HepG2 (cell line): Measurements from ENCODE around the gene HSPB7. TPM values are rescaled to one million over a fixed set of nuclear protein-coding genes. Genes with fewer than 3 reads are reported as not detected.

Source experiments
- FOSL2 ChIP-seq: sonication (generic); formaldehyde crosslinking; IDR thresholded peaks from 2 replicates; pipeline ENCODE4 v1.4.0; 2020; ENCODE audit warnings: missing genetic modification reagents
- GFI1 ChIP-seq: sonication (generic); formaldehyde crosslinking; IDR thresholded peaks from 2 replicates; pipeline ENCODE4 v1.5.0; 2020; ENCODE audit warnings: missing genetic modification reagents, mild to moderate bottlenecking, borderline replicate concordance
- IRF2 ChIP-seq: IDR thresholded peaks from 2 replicates; pipeline ENCODE4 v1.6.1; 2018; ENCODE audit warnings: missing genetic modification reagents, missing compliant biosample characterization
- KDM5B ChIP-seq: sonication (generic); formaldehyde crosslinking; IDR thresholded peaks from 2 replicates; pipeline ENCODE4 v1.4.0; 2020; ENCODE audit warnings: missing genetic modification reagents, mild to moderate bottlenecking, borderline replicate concordance
- MAF1 ChIP-seq: sonication (generic); formaldehyde crosslinking; IDR thresholded peaks from 2 replicates; pipeline ENCODE4 v1.5.0; 2020; ENCODE audit warnings: missing genetic modification reagents, borderline replicate concordance
- POLR2G ChIP-seq: fragments of 200-400 bp; formaldehyde crosslinking; IDR thresholded peaks from 2 replicates; pipeline ENCODE4 v1.6.1; 2018; ENCODE audit warnings: mild to moderate bottlenecking, low read depth, low read length, moderate library complexity
- RAD51 ChIP-seq: fragments of 450-650 bp; IDR thresholded peaks from 2 replicates; pipeline ENCODE4 v1.6.1; 2016; ENCODE audit warnings: borderline replicate concordance
- RXRA ChIP-seq: sonication (generic); formaldehyde crosslinking; IDR thresholded peaks from 2 replicates; pipeline ENCODE4 v1.5.1; 2020; ENCODE audit warnings: missing genetic modification reagents
- ZKSCAN8 ChIP-seq: IDR thresholded peaks from 2 replicates; pipeline ENCODE4 v1.6.1; 2016; ENCODE audit warnings: borderline replicate concordance, missing genetic modification reagents, missing compliant biosample characterization
- ZNF230 ChIP-seq: sonication (generic); formaldehyde crosslinking; IDR thresholded peaks from 2 replicates; pipeline ENCODE4 v1.4.0; 2020; ENCODE audit warnings: mild to moderate bottlenecking, missing genetic modification reagents
- ZNF33A ChIP-seq: sonication (generic); formaldehyde crosslinking; IDR thresholded peaks from 2 replicates; pipeline ENCODE4 v1.5.1; 2020; ENCODE audit warnings: missing genetic modification reagents, mild to moderate bottlenecking, moderate library complexity, borderline replicate concordance
- ZNF703 ChIP-seq: sonication (generic); formaldehyde crosslinking; IDR thresholded peaks from 2 replicates; pipeline ENCODE4 v1.5.1; 2020; ENCODE audit warnings: missing genetic modification reagents, mild to moderate bottlenecking, moderate library complexity, borderline replicate concordance
- ZNF83 ChIP-seq: sonication (generic); formaldehyde crosslinking; IDR thresholded peaks from 2 replicates; pipeline ENCODE4 v1.4.0; 2020; ENCODE audit warnings: missing genetic modification reagents, mild to moderate bottlenecking, borderline replicate concordance
- polyA plus RNA-seq, 8 experiments: library from polyadenylated mRNA; depleted of rRNA in 3 of 8; stranded (reverse) in 7 of 8; unstranded in 1 of 8; fragments of >200 nt; fragmentation: Illumina TruSeq in 4 of 8; extraction: Trizol in 4 of 8; gene quantifications; 2 replicates each; pipeline versions ENCODE4 v1.2.1 to v1.2.3, GENCODE V29; 2011 to 2016; ENCODE audit warnings: low read depth in 4 of 8, missing spikeins in 1 of 8, mixed read lengths in 1 of 8; ENCODE audit not compliant: insufficient read depth in 1 of 8
- total RNA-seq, 5 experiments: library from RNA; depleted of rRNA; stranded (reverse); fragments of >200 nt; fragmentation: Illumina TruSeq; extraction: Trizol; gene quantifications; 2 replicates each; pipeline ENCODE4 v1.2.3, GENCODE V29; 2016; ENCODE audit warnings: low read depth in 1 of 5
- TF ChIP-seq, protein P1 (sequence below): sonication (generic); formaldehyde crosslinking; IDR thresholded peaks from 2 replicates; pipeline ENCODE4 v1.5.1; 2020; ENCODE audit warnings: mild to moderate bottlenecking, missing genetic modification reagents, moderate library complexity
- TF ChIP-seq, protein P2 (sequence below): sonication (generic); formaldehyde crosslinking; IDR thresholded peaks from 2 replicates; pipeline ENCODE4 v1.4.0; 2020; ENCODE audit warnings: missing genetic modification reagents
- TF ChIP-seq, protein P3 (sequence below): sonication (generic); formaldehyde crosslinking; IDR thresholded peaks from 2 replicates; pipeline ENCODE4 v1.8.0; 2022; ENCODE audit warnings: missing genetic modification reagents, mild to moderate bottlenecking, inconsistent platforms, borderline replicate concordance

The HSPB7 gene
- total and polyA plus RNA-seq, 2 of the 13 experiments (the other 11 are each of a cell fraction or from before 2014, with no cell fraction given), result 0.20 TPM; not detected in 1

- TF ChIP-seq KDM5B (CRISPR knock-in tag) (no peak), ZKSCAN8 (CRISPR knock-in tag) (no peak), ZNF33A (CRISPR knock-in tag) (no peak), GFI1 (no peak), RAD51 (no peak), POLR2G (no peak), RXRA (0 out of 2 replicates have a peak, but pooled peaks have one; percentile 12), IRF2 (CRISPR knock-in tag) (peak; percentile 51; the same call in 1 of the 2 replicates), FOSL2 (peak; percentile 27; the same call in 1 of the 2 replicates), ZNF703 (CRISPR knock-in tag) (no peak), MAF1 (no peak), ZNF83 (CRISPR knock-in tag) (no peak), ZNF230 (CRISPR knock-in tag) (no peak)
- TF ChIP-seq, protein P1, sequence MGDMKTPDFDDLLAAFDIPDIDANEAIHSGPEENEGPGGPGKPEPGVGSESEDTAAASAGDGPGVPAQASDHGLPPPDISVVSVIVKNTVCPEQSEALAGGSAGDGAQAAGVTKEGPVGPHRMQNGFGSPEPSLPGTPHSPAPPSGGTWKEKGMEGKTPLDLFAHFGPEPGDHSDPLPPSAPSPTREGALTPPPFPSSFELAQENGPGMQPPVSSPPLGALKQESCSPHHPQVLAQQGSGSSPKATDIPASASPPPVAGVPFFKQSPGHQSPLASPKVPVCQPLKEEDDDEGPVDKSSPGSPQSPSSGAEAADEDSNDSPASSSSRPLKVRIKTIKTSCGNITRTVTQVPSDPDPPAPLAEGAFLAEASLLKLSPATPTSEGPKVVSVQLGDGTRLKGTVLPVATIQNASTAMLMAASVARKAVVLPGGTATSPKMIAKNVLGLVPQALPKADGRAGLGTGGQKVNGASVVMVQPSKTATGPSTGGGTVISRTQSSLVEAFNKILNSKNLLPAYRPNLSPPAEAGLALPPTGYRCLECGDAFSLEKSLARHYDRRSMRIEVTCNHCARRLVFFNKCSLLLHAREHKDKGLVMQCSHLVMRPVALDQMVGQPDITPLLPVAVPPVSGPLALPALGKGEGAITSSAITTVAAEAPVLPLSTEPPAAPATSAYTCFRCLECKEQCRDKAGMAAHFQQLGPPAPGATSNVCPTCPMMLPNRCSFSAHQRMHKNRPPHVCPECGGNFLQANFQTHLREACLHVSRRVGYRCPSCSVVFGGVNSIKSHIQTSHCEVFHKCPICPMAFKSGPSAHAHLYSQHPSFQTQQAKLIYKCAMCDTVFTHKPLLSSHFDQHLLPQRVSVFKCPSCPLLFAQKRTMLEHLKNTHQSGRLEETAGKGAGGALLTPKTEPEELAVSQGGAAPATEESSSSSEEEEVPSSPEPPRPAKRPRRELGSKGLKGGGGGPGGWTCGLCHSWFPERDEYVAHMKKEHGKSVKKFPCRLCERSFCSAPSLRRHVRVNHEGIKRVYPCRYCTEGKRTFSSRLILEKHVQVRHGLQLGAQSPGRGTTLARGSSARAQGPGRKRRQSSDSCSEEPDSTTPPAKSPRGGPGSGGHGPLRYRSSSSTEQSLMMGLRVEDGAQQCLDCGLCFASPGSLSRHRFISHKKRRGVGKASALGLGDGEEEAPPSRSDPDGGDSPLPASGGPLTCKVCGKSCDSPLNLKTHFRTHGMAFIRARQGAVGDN (CRISPR knock-in tag), result peak; percentile 80
- TF ChIP-seq, protein P2, sequence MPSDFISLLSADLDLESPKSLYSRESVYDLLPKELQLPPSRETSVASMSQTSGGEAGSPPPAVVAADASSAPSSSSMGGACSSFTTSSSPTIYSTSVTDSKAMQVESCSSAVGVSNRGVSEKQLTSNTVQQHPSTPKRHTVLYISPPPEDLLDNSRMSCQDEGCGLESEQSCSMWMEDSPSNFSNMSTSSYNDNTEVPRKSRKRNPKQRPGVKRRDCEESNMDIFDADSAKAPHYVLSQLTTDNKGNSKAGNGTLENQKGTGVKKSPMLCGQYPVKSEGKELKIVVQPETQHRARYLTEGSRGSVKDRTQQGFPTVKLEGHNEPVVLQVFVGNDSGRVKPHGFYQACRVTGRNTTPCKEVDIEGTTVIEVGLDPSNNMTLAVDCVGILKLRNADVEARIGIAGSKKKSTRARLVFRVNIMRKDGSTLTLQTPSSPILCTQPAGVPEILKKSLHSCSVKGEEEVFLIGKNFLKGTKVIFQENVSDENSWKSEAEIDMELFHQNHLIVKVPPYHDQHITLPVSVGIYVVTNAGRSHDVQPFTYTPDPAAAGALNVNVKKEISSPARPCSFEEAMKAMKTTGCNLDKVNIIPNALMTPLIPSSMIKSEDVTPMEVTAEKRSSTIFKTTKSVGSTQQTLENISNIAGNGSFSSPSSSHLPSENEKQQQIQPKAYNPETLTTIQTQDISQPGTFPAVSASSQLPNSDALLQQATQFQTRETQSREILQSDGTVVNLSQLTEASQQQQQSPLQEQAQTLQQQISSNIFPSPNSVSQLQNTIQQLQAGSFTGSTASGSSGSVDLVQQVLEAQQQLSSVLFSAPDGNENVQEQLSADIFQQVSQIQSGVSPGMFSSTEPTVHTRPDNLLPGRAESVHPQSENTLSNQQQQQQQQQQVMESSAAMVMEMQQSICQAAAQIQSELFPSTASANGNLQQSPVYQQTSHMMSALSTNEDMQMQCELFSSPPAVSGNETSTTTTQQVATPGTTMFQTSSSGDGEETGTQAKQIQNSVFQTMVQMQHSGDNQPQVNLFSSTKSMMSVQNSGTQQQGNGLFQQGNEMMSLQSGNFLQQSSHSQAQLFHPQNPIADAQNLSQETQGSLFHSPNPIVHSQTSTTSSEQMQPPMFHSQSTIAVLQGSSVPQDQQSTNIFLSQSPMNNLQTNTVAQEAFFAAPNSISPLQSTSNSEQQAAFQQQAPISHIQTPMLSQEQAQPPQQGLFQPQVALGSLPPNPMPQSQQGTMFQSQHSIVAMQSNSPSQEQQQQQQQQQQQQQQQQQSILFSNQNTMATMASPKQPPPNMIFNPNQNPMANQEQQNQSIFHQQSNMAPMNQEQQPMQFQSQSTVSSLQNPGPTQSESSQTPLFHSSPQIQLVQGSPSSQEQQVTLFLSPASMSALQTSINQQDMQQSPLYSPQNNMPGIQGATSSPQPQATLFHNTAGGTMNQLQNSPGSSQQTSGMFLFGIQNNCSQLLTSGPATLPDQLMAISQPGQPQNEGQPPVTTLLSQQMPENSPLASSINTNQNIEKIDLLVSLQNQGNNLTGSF (CRISPR knock-in tag), result no peak
- TF ChIP-seq, protein P3, sequence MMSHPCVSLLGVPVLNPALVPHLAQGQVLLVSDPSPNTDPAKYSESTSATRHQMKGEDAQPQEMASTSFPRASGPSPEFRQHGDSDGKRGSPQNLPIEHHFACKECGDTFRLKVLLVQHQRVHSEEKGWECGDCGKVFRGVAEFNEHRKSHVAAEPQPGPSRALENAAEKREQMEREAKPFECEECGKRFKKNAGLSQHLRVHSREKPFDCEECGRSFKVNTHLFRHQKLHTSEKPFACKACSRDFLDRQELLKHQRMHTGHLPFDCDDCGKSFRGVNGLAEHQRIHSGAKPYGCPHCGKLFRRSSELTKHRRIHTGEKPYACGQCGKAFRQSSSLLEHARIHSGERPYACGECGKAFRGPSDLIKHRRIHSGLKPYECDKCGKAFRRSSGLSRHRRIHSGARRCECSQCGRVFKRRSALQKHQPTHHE (CRISPR knock-in tag), result no peak
These were observed 23.1 kb downstream of the HSPB7 start (continued) for GRCh38 chr1:15994590-15995351.
